ENCODE measurements around the gene TCIRG1. TPM values are rescaled to one million over a fixed set of nuclear protein-coding genes. Genes with fewer than 3 reads are reported as not detected.

Gene TCIRG1
- total RNA-seq, 1 donor from 2014 or later = 33.6 TPM

DNA sequence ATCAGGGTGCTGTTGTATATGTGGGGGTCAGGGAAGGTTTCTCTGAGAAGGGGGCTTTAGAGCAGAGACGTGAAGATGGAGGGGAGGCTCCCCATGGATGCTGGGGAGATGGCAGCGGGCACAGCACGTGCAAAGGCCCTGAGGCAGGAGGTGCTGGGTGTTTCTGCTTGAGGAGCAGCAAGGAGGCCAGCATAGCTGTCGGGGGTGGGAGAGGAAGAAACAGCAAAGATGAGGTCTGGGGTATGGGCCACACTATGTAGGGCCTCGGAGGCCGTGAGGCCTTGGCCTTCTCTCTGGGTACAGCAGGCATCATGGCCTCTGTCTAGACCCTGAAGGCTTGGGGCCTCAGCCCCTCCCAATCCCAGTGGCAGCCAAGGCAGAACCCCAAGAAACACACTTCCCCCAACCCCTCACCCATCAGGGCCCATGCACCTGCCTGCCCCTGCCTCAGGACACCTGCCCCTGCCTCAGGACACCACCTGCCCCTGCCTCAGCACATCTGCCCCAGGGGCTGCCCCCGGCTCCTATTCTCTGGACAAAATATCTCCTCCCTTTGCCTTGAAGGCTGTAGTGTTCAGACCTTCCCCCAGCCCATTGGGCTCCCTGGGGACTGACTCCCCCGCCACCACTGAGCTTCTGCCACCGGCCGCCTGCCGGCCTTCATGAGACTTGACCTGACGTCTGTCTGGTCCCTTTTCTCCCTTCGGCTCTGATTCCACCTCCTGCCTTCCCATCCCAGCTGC lies 22.5 kb upstream of the TCIRG1 start:
- H3K4me3 Mint-ChIP-seq (ENCODE audit: low read depth) = no peak overlapping the region
- peak overlapping the region; percentile 71 for H3K27ac Mint-ChIP-seq
- no peak for TF ChIP-seq CTCF (IDR thresholded peaks at IDR 0.05; ENCODE audit: unreplicated experiment)
- no peaks in the 10 kb centered on the region for H3K36me3 Mint-ChIP-seq (ENCODE audit: insufficient read depth)
- no peaks in the 10 kb centered on the region for H3K27me3 Mint-ChIP-seq
- H3K9me3 Mint-ChIP-seq (ENCODE audit: low read depth) = no peaks in the 10 kb centered on the region
- DNase-seq (ENCODE audit: low spot score, unreplicated experiment) = no peak
- H3K4me1 Mint-ChIP-seq (ENCODE audit: low read depth) = peaks cover 18% of the 10 kb centered on the region

GRCh38 chr11:68016904-68017817 lies 21.7 kb upstream of the TCIRG1 start:
- DNase-seq (ENCODE audit: low spot score, unreplicated experiment) = no peak
- Mint-ChIP-seq H3K27ac (peak overlapping the region; percentile 71), H3K36me3 (ENCODE audit: insufficient read depth) (no peaks in the 10 kb centered on the region), H3K27me3 (no peaks in the 10 kb centered on the region), H3K4me1 (ENCODE audit: low read depth) (peaks cover 18% of the 10 kb centered on the region), H3K4me3 (ENCODE audit: low read depth) (no peak overlapping the region), H3K9me3 (ENCODE audit: low read depth) (no peaks in the 10 kb centered on the region)
- no peak for TF ChIP-seq CTCF (IDR thresholded peaks at IDR 0.05; ENCODE audit: unreplicated experiment)

DNA sequence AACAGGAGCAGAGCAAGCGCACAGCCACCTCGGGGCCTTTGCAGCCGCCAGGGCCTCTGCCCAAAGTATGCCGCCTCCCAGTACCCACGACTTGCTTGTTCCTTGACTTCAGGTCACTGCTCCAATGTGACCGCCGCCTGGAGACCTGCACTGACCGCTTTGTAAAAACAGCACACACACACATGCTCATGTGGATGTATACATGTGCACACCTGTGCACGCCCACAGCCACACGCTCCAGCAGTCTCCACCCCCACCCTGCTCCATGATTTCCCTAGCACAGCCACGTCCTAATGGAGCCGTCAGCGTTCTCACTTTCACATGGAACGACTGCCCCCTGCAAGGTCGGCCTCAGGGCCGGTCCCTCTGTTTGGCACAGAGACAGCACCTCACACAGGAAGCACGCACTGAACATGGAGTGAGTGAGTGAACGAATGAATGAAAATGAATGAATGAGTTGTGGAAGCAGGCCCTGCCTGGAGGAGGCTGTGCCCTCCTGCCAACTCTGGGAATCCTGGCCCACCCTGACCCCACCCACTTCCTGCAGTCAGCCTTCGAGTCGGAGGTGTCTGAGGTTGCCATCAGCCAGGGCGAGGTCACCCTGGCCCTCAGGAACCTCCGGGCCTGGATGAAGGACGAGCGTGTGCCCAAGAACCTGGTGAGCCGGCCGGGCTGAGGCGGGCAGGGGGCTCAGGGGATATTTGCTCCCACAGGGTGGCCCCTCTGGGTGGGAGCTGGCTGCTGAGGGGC lies 20.7 kb upstream of the TCIRG1 start:
- H3K4me3 Mint-ChIP-seq (ENCODE audit: low read depth) = no peak overlapping the region
- no peaks in the 10 kb centered on the region for H3K9me3 Mint-ChIP-seq (ENCODE audit: low read depth)
- TF ChIP-seq CTCF (IDR thresholded peaks at IDR 0.05; ENCODE audit: unreplicated experiment) = no peak
- H3K27ac Mint-ChIP-seq = no peak overlapping the region
- no peaks in the 10 kb centered on the region for H3K36me3 Mint-ChIP-seq (ENCODE audit: insufficient read depth)
- peaks cover 18% of the 10 kb centered on the region for H3K4me1 Mint-ChIP-seq (ENCODE audit: low read depth)
- H3K27me3 Mint-ChIP-seq = no peaks in the 10 kb centered on the region
- no peak for DNase-seq (ENCODE audit: low spot score, unreplicated experiment)

GRCh38 chr11:68018730-68019190 lies 20.1 kb upstream of the TCIRG1 start:
- H3K27ac Mint-ChIP-seq = no peak overlapping the region
- H3K4me1 Mint-ChIP-seq (ENCODE audit: low read depth) = peaks cover 16% of the 10 kb centered on the region

More at GRCh38 chr11:68018730-68019190, 20.1 kb upstream of the TCIRG1 start:
- no peaks in the 10 kb centered on the region for H3K27me3 Mint-ChIP-seq
- H3K36me3 Mint-ChIP-seq (ENCODE audit: insufficient read depth) = no peaks in the 10 kb centered on the region
- H3K9me3 Mint-ChIP-seq (ENCODE audit: low read depth) = no peaks in the 10 kb centered on the region
- no peak for TF ChIP-seq CTCF (IDR thresholded peaks at IDR 0.05; ENCODE audit: unreplicated experiment)
- H3K4me3 Mint-ChIP-seq (ENCODE audit: low read depth) = no peak overlapping the region
- no peak for DNase-seq (ENCODE audit: low spot score, unreplicated experiment)

Data from progenitor cell of endocrine pancreas (in vitro differentiated cells).